GM23338 (cell line): Measurements from ENCODE around the gene AACS. TPM values are rescaled to one million over a fixed set of nuclear protein-coding genes. Genes with fewer than 3 reads are reported as not detected.

Source experiments
- ATAC-seq: fragments of 200-7000 bp; cut with Tn5 transposase; 3 replicates; pipeline ENCODE4 v1.9.1; 2020
- DNase-seq: peaks from one replicate; pipeline ENCODE4 v3.0.0-alpha.2; 2015; ENCODE audit warnings: low spot score
- H2AFZ ChIP-seq: fragments of 200-600 bp; sonication (generic); 2 replicates; pipeline ENCODE4 v1.8.0; 2016; ENCODE audit warnings: antibody characterized with exemption, mild to moderate bottlenecking, moderate library complexity
- H3F3A ChIP-seq: fragments of 200-600 bp; sonication (generic); replicated peaks from 2 replicates; pipeline ENCODE4 v1.8.0; 2017; ENCODE audit warnings: antibody characterized with exemption, mixed run types, low read depth
- H3K27ac ChIP-seq: fragments of 200-600 bp; sonication (generic); 2 replicates; pipeline ENCODE4 v1.6.1; 2016; ENCODE audit warnings: low read depth
- H3K27me3 ChIP-seq: fragments of 200-600 bp; sonication (generic); 2 replicates; pipeline ENCODE4 v1.8.0; 2016; ENCODE audit warnings: mild to moderate bottlenecking, mixed run types, moderate library complexity; ENCODE audit not compliant: insufficient read depth
- H3K36me3 ChIP-seq: fragments of 200-600 bp; sonication (generic); 2 replicates; pipeline ENCODE4 v1.8.0; 2016; ENCODE audit warnings: mild to moderate bottlenecking; ENCODE audit not compliant: insufficient read depth
- H3K4me1 ChIP-seq: fragments of 200-600 bp; sonication (generic); 2 replicates; pipeline ENCODE4 v1.8.0; 2016; ENCODE audit warnings: mild to moderate bottlenecking, moderate library complexity; ENCODE audit not compliant: insufficient read depth
- H3K4me2 ChIP-seq: fragments of 200-600 bp; sonication (generic); 2 replicates; pipeline ENCODE4 v1.7.1; 2017; ENCODE audit warnings: mixed run types
- H3K4me3 ChIP-seq: fragments of 200-600 bp; sonication (generic); 2 replicates; pipeline ENCODE4 v1.6.1; 2016; ENCODE audit warnings: mixed run types
- H3K79me2 ChIP-seq: fragments of 200-600 bp; sonication (generic); replicated peaks from 2 replicates; pipeline ENCODE4 v1.8.0; 2017; ENCODE audit warnings: mild to moderate bottlenecking; ENCODE audit not compliant: insufficient read depth
- H3K9me2 ChIP-seq: fragments of 200-600 bp; sonication (generic); 2 replicates; pipeline ENCODE4 v1.8.0; 2017; ENCODE audit not compliant: insufficient read depth
- H4K20me1 ChIP-seq: fragments of 200-600 bp; sonication (generic); replicated peaks from 2 replicates; pipeline ENCODE4 v1.8.0; 2017; ENCODE audit warnings: mild to moderate bottlenecking; ENCODE audit not compliant: insufficient read depth
- H3K27ac Mint-ChIP-seq: 2 replicates; pipeline ENCODE4 v1.8.0; 2020; ENCODE audit warnings: inconsistent platforms, mild to moderate bottlenecking, moderate library complexity, mixed read lengths
- H3K27me3 Mint-ChIP-seq: 3 replicates; pipeline ENCODE4 v1.8.0; 2022; ENCODE audit warnings: low read depth, mild to moderate bottlenecking, moderate library complexity, mixed read lengths, inconsistent platforms; ENCODE audit not compliant: insufficient read depth, poor library complexity
- H3K36me3 Mint-ChIP-seq: 3 replicates; pipeline ENCODE4 v1.8.0; 2021; ENCODE audit warnings: low read depth, mild to moderate bottlenecking, inconsistent platforms, moderate library complexity, mixed read lengths
- H3K4me1 Mint-ChIP-seq: 3 replicates; pipeline ENCODE4 v1.8.0; 2020; ENCODE audit warnings: mild to moderate bottlenecking, inconsistent platforms, mixed read lengths
- H3K4me3 Mint-ChIP-seq: 3 replicates; pipeline ENCODE4 v1.8.0; 2021; ENCODE audit warnings: moderate library complexity, mild to moderate bottlenecking, inconsistent platforms, mixed read lengths
- H3K9me3 Mint-ChIP-seq: 3 replicates; pipeline ENCODE4 v1.8.0; 2020; ENCODE audit warnings: moderate library complexity, mild to moderate bottlenecking, inconsistent platforms, mixed read lengths
- CREB1 ChIP-seq: fragments of 250-450 bp; sonication (Bioruptor Pico); IDR thresholded peaks from 2 replicates; pipeline ENCODE4 v1.5.0; 2020; ENCODE audit warnings: low read depth, mild to moderate bottlenecking, moderate library complexity
- CTCF ChIP-seq, 2 experiments: fragments of 200-600 bp in 1 of 2; sonication (generic) in 1 of 2; conservative IDR thresholded peaks; 2 replicates each; pipeline versions ENCODE4 v1.5.1 to v1.6.1; 2016 to 2017; ENCODE audit warnings: antibody characterized with exemption in 2 of 2, low read depth in 2 of 2, mild to moderate bottlenecking in 2 of 2, moderate library complexity in 1 of 2
- ETS1 ChIP-seq: IDR thresholded peaks from 2 replicates; pipeline ENCODE4 v1.6.1; 2016; ENCODE audit warnings: antibody characterized with exemption
- EZH2 ChIP-seq: fragments of 200-600 bp; sonication (generic); IDR thresholded peaks from one replicate; pipeline ENCODE4 v1.8.0; 2017; ENCODE audit warnings: antibody characterized with exemption, mild to moderate bottlenecking, low read depth; ENCODE audit not compliant: unreplicated experiment
- EZH2phosphoT487 ChIP-seq: fragments of 200-600 bp; sonication (generic); IDR thresholded peaks from one replicate; pipeline ENCODE4 v1.8.1; 2018; ENCODE audit warnings: antibody characterized with exemption; ENCODE audit not compliant: unreplicated experiment
- JUNB ChIP-seq: IDR thresholded peaks from one replicate; pipeline ENCODE4 v1.6.1; 2016; ENCODE audit warnings: antibody characterized with exemption; ENCODE audit not compliant: unreplicated experiment
- NANOG ChIP-seq: IDR thresholded peaks from 2 replicates; pipeline ENCODE4 v1.6.1; 2016; ENCODE audit warnings: antibody characterized with exemption, borderline replicate concordance
- POLR2AphosphoS5 ChIP-seq: IDR thresholded peaks from 2 replicates; pipeline ENCODE4 v1.6.1; 2016; ENCODE audit warnings: antibody characterized with exemption, low read depth
- REST ChIP-seq: IDR thresholded peaks from one replicate; pipeline ENCODE4 v1.6.1; 2018; ENCODE audit warnings: antibody characterized with exemption; ENCODE audit not compliant: unreplicated experiment
- STAT1 ChIP-seq: IDR thresholded peaks from one replicate; pipeline ENCODE4 v1.6.1; 2016; ENCODE audit warnings: antibody characterized with exemption; ENCODE audit not compliant: unreplicated experiment
- ZNF114 ChIP-seq: fragments of 250-450 bp; sonication (Bioruptor Pico); IDR thresholded peaks from 2 replicates; pipeline ENCODE4 v1.5.0; 2020; ENCODE audit warnings: mild to moderate bottlenecking, moderate library complexity
- ZNF331 ChIP-seq: fragments of 250-450 bp; sonication (Bioruptor Pico); IDR thresholded peaks from 2 replicates; pipeline ENCODE4 v1.5.0; 2020; ENCODE audit warnings: low read depth, mild to moderate bottlenecking, moderate library complexity
- ZNF462 ChIP-seq: fragments of 250-450 bp; sonication (Bioruptor Pico); IDR thresholded peaks from 2 replicates; pipeline ENCODE4 v1.5.0; 2020; ENCODE audit warnings: mild to moderate bottlenecking, moderate library complexity
- polyA plus RNA-seq: library from polyadenylated mRNA; unstranded; fragments of >200 nt; fragmentation: Nextera tagmentation; extraction: Ambion mirVana; gene quantifications from 2 replicates; pipeline ENCODE4 v1.2.1, GENCODE V29; 2016
- total RNA-seq: library from RNA; depleted of rRNA; stranded (reverse); fragments of >200 nt; shearing (Covaris generic); gene quantifications from 2 replicates; pipeline ENCODE4 v1.2.3, GENCODE V29; 2014

The AACS gene
- total and polyA plus RNA-seq, 2 experiments from 2014 or later: 31.1 to 64.4 TPM

- Histone ChIP-seq H4K20me1 (no peaks in the 10 kb centered on the region), H3K79me2 (no peaks in the 10 kb centered on the region), H3K4me3 (no peak overlapping the region), H3K9me2 (peaks cover 3% of the 10 kb centered on the region; the same call in 1 of the 2 replicates), H3K36me3 (no peaks in the 10 kb centered on the region), H2AFZ (no peak overlapping the region), H3K27ac (no peak overlapping the region), H3F3A (no peaks in the 10 kb centered on the region), H3K27me3 (no peaks in the 10 kb centered on the region), H3K4me1 (no peaks in the 10 kb centered on the region), H3K4me2 (no peak overlapping the region)
- Mint-ChIP-seq H3K27me3 (peaks cover 4% of the 10 kb centered on the region), H3K27ac (no peak overlapping the region), H3K4me1 (no peaks in the 10 kb centered on the region), H3K4me3 (no peak overlapping the region), H3K36me3 (no peaks in the 10 kb centered on the region; the same call in 2 of the 3 replicates), H3K9me3 (peaks cover 11% of the 10 kb centered on the region)
- TF ChIP-seq ZNF331 (CRISPR knock-in tag): no peak
- no peak for TF ChIP-seq POLR2AphosphoS5
- no peak for TF ChIP-seq ZNF462
- no peak for TF ChIP-seq NANOG
- no peak for TF ChIP-seq ZNF114 (CRISPR knock-in tag)
- TF ChIP-seq CREB1 (CRISPR knock-in tag): no peak
- TF ChIP-seq REST: no peak
- no peak for TF ChIP-seq EZH2
- no peak for TF ChIP-seq JUNB
- TF ChIP-seq EZH2phosphoT487: no peak
- TF ChIP-seq STAT1: no peak
- TF ChIP-seq CTCF (conservative IDR thresholded peaks at IDR 0.05; ENCODE audit: low read depth in 2 of 2): no peak
- TF ChIP-seq ETS1: no peak
- DNase-seq: no peak
- ATAC-seq: no peak
Observed at GRCh38 chr12:125163148-125163547, 97.9 kb downstream of the AACS start.
